Activated effector memory CD4-positive, alpha-beta T cell treated with anti-CD3 and anti-CD28 coated beads, Interleukin-2, amount 50 U/mL, for 16 hours (primary cell): Measurements from ENCODE around the gene CAPN15.
"Not testable (repeated sequence)": the region's sequence is repeated elsewhere in the genome, so short reads cannot be mapped to it uniquely, and the experiment has no call there.

Experiments used
- DNase-seq: peaks from one replicate; pipeline ENCODE4 v3.0.0-alpha.2; 2020

Gene CAPN15

DNA sequence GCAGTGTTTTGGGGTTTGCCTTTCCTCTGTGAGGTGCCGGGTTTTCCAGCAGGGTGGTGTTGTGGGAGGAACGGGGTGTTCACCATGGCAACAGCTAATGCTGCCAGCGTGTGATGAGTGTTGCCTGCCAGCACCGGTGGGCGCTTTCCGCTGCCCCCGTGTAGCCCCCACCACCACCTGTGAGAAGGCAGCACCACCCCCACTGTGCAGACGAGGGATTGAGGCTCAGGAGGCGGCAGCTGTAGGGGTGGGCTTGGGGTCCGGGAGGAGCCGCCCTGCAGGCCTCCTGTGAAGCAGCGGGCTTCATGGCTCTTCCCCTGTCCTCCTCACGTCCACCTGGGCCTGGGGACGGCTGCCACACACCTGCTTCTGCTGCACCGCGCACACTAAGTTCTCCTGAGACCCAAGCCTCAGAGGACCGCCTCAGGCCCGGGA is 67.6 kb downstream of the CAPN15 start:
- DNase-seq = no peak

DNA sequence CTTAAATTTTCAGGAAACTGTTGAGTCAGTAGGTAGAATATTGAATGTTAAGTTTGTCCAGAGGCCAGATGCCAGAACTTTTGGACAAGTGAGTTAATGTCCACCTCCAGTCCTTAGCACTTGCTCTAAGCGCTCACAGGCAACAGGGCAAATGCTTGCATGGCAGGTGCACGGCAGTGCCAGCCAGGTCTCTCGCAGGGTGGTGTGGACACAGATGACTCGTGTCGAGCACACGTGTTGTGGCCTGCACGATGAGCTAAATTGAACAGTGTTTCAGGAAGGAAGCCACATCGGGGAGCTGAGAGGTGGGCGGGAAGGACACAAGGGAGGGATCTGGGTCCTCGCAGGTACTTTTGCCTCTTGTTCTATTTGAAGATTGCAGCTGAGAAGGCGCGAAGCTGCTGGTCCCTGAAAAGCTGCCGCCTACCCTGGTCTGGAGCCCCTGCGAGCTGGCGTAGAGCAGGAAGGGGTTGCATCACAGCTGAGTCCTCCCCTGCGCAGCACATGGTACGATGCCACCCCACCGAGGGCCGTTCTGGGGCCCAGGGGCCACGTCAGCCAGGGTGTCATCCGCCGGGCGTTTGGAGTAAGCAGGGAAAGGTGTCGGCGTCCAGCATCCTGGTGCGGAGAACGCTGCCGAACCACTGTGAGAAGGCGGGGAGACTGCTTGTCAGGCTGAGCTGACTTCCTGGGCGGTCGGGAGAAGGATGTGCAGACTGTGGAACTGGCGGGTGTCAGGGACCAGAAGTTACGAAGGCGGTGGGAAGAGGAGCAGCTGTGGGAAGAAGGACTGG is 68.6 kb downstream of the CAPN15 start:
- no peak for DNase-seq

DNA sequence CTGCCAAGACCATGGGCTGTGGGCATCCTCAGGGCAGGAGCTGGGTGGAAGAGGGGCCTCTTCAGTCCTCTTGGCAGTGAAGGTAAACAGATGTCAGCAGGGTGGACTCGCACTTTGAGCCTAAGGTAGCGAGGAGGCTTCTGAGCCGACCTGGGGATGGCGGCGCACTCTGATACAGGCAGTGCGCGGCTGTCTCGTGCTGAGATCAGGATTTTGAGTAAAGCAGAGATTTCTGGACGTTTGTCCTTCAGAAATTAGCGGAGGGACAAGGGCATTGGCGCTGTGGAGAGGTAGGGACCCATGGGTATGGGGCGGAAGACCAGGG is 69.2 kb downstream of the CAPN15 start:
- DNase-seq = no peak

GRCh38 chr16:597655-598054 is 70.1 kb downstream of the CAPN15 start:
- not testable (repeated sequence) for DNase-seq

DNA sequence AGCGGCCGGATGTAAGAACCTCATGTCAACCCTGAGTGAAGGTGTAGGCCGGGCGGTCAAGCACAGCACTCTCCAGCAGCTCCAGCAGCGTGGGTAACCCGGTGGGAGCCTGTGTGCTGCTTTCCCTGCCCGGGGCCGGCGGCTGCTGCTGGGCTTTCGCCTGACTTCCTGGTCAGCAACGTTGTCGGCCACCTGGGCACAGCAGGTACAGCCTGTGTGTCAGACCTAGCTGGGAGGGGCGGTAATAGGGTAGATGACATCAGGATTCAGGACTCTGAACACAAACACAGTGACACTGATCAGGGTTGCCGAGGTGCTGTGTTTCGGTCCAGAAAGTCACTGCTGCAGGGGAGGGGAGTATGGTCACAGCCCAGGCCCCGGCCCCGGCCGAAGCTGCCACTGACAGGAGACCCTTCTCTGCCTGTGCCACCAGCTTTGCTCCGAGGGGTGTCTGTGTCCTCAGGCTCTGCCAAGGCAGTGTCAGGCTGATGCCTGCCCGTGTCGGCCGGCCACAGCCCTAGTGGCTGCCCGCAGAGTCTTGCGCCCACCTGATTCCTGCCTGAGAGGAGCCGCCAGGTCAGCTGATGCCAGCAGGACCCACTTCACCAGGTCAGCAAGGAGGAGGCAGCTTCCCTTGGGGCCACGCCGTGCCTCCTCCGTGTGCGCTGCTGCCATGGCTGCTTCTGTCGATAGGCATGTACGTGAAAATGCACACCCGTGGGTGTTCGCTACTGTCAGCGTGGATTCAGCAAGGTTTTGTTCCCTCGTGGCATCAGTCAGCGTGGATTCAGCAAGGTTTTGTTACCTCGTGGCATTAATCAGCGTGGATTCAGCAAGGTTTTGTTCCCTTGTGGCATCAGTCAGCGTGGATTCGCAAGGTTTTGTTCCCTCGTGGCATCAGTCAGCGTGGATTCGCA is 71.6 kb downstream of the CAPN15 start:
- DNase-seq = no peak

DNA sequence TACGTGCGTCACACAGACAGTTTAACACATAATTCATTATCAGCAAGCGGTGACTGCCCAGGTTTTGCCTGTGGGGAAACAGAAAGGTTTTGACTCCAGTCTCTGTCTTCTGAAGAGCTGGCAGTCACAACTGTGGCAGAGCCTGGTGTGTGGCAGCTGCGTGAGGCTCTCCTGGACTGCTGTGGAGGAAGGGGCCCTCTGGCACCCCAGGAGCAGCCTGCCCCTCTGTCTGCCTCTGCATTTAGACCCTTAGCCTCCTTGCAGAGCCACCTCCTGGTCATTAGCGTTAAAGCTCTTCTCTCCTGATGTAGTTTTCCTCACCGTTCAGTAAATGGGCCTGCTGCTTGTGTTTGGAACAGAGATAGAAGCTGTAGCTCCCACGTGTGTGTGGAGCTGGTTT is 73.3 kb downstream of the CAPN15 start:
- DNase-seq = no peak

DNA sequence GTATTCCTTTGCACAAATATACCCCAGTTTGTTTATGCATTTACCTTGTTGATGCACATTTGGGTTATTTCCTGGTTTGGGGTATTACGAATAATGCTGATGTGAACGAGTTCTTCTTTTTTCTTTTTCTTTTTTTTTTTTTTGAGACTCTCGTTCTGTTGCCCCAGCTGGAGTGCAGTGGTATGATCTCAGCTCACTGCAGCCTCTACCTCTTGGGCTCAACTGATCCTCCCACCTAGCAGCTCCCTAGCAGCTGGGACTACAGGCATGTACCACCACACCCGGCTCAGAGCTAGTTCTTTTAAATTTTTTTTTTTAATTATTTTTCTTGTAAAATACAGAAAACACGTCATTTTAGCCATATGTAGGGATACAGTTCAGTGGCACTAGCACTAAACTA is 76.4 kb downstream of the CAPN15 start:
- no peak for DNase-seq
